DOHH2 (cell line): ENCODE data around the gene ACYP2.

Experiments used
- H3F3A ChIP-seq: fragments of 200-600 bp; sonication (generic), shearing (Covaris generic); 2 replicates; pipeline ENCODE4 v1.6.0; 2016; ENCODE audit warnings: antibody characterized with exemption, mild to moderate bottlenecking; ENCODE audit not compliant: control insufficient read depth, insufficient read depth
- H3K27ac ChIP-seq: fragments of 200-600 bp; sonication (generic); 2 replicates; pipeline ENCODE4 v1.5.1; 2014; ENCODE audit warnings: low read depth, mild to moderate bottlenecking, low read length, moderate library complexity
- H3K27me3 ChIP-seq: fragments of 200-600 bp; sonication (generic); 2 replicates; pipeline ENCODE4 v1.6.1; 2014; ENCODE audit warnings: mild to moderate bottlenecking, low read length, mixed read lengths; ENCODE audit not compliant: control insufficient read depth
- H3K36me3 ChIP-seq: fragments of 200-600 bp; sonication (generic); 2 replicates; pipeline ENCODE4 v1.6.1; 2014; ENCODE audit warnings: mild to moderate bottlenecking, low read length, moderate library complexity, mixed read lengths; ENCODE audit not compliant: control insufficient read depth
- H3K4me1 ChIP-seq: fragments of 200-600 bp; sonication (generic); 2 replicates; pipeline ENCODE4 v1.6.1; 2014; ENCODE audit warnings: mild to moderate bottlenecking, low read length, mixed read lengths; ENCODE audit not compliant: control insufficient read depth
- H3K4me2 ChIP-seq: fragments of 200-600 bp; sonication (generic); 2 replicates; pipeline ENCODE4 v1.6.0; 2014; ENCODE audit warnings: mild to moderate bottlenecking, low read length, moderate library complexity
- H3K4me3 ChIP-seq: fragments of 200-600 bp; sonication (generic); 2 replicates; pipeline ENCODE4 v1.5.1; 2014; ENCODE audit warnings: mild to moderate bottlenecking, low read length, mixed read lengths
- H3K79me2 ChIP-seq: fragments of 200-600 bp; sonication (generic); 2 replicates; pipeline ENCODE4 v1.6.1; 2014; ENCODE audit warnings: mild to moderate bottlenecking, low read length, mixed read lengths; ENCODE audit not compliant: control insufficient read depth
- H3K9me2 ChIP-seq: fragments of 200-600 bp; sonication (generic); replicated peaks from 2 replicates; pipeline ENCODE4 v1.6.1; 2014; ENCODE audit warnings: mild to moderate bottlenecking, low read length, mixed read lengths; ENCODE audit not compliant: control insufficient read depth
- H3K9me3 ChIP-seq: fragments of 200-600 bp; sonication (generic); 2 replicates; pipeline ENCODE4 v1.6.1; 2014; ENCODE audit warnings: antibody characterized with exemption, low read length, mixed read lengths; ENCODE audit not compliant: control insufficient read depth, insufficient read depth
- H4K20me1 ChIP-seq: fragments of 200-600 bp; sonication (generic); 2 replicates; pipeline ENCODE4 v1.6.0; 2014; ENCODE audit warnings: low read depth, mild to moderate bottlenecking, antibody characterized with exemption, low read length, moderate library complexity; ENCODE audit not compliant: control insufficient read depth, insufficient read depth
- EZH2phosphoT487 ChIP-seq: fragments of 200-600 bp; sonication (generic); IDR thresholded peaks from 2 replicates; pipeline ENCODE4 v1.6.1; 2017; ENCODE audit warnings: borderline replicate concordance, mild to moderate bottlenecking, antibody characterized with exemption, low read length, moderate library complexity, mixed read lengths
- TF ChIP-seq, protein P1 (sequence below): fragments of 200-600 bp; sonication (generic); IDR thresholded peaks from one replicate; pipeline ENCODE4 v1.5.1; 2014; ENCODE audit warnings: antibody characterized with exemption, mild to moderate bottlenecking, low read depth, low read length; ENCODE audit not compliant: poor library complexity, severe bottlenecking

The ACYP2 gene

GRCh38 chr2:54097124-54097523 lies 18.3 kb upstream of the ACYP2 start:
- Histone ChIP-seq H3K36me3 (peaks cover 8% of the 10 kb centered on the region), H3K9me3 (no peaks in the 10 kb centered on the region), H3K79me2 (no peaks in the 10 kb centered on the region), H4K20me1 (no peaks in the 10 kb centered on the region), H3K4me3 (peak overlapping the region; percentile 64), H3K27me3 (no peaks in the 10 kb centered on the region), H3K9me2 (no peaks in the 10 kb centered on the region), H3K4me1 (peaks cover 79% of the 10 kb centered on the region), H3K4me2 (peak overlapping the region; percentile 85), H3F3A (peaks cover 54% of the 10 kb centered on the region), H3K27ac (peak overlapping the region; percentile 94)
- TF ChIP-seq, protein P1, sequence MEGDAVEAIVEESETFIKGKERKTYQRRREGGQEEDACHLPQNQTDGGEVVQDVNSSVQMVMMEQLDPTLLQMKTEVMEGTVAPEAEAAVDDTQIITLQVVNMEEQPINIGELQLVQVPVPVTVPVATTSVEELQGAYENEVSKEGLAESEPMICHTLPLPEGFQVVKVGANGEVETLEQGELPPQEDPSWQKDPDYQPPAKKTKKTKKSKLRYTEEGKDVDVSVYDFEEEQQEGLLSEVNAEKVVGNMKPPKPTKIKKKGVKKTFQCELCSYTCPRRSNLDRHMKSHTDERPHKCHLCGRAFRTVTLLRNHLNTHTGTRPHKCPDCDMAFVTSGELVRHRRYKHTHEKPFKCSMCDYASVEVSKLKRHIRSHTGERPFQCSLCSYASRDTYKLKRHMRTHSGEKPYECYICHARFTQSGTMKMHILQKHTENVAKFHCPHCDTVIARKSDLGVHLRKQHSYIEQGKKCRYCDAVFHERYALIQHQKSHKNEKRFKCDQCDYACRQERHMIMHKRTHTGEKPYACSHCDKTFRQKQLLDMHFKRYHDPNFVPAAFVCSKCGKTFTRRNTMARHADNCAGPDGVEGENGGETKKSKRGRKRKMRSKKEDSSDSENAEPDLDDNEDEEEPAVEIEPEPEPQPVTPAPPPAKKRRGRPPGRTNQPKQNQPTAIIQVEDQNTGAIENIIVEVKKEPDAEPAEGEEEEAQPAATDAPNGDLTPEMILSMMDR = no peak
- no peak for TF ChIP-seq EZH2phosphoT487

- Histone ChIP-seq H3K36me3 (peaks cover 8% of the 10 kb centered on the region), H3K9me3 (no peaks in the 10 kb centered on the region), H3K79me2 (no peaks in the 10 kb centered on the region), H3K27me3 (no peaks in the 10 kb centered on the region), H3K9me2 (no peaks in the 10 kb centered on the region), H4K20me1 (no peaks in the 10 kb centered on the region), H3K4me3 (peak overlapping the region; percentile 64), H3K4me2 (peak overlapping the region; percentile 85), H3K4me1 (peaks cover 79% of the 10 kb centered on the region), H3K27ac (peak overlapping the region; percentile 94), H3F3A (peaks cover 43% of the 10 kb centered on the region)
- TF ChIP-seq EZH2phosphoT487 = no peak
- TF ChIP-seq, protein P1 = no peak
Observed at GRCh38 chr2:54099370-54099769, 16.0 kb upstream of the ACYP2 start.

DNA sequence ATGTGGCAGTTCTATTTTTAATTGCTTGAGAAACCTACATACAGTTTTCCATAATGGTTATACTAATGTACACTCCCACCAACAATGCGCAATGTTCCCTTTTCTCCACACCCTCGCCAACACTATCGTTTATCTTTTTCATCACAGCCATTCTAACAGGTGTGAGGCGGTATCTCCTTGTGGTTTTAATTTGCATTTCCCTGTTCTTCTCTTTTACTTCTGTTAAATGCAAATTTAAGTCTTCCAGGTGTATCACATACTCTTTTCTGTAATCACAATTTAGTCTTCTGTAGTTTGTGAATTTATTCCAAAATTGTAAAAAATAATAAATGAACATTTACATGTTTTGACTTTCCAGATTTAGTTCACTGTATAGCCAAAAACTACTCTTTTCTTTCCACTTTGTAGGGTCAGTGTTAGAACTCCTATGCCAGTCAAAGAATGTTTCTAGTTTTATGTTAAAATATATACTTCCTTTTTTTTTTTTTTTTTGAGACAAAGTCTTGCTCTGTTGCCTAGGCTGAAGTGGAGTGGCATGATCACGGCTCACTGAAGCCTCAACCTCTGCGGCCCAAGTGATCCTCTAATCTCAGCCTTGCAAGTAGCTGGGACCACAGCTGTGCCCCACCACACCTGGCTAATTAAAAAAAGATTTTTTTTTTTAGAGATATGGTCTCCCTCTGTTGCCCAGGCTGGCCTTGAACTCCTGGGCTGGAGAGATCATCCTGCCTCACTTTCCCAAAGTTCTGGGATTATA lies 15.4 kb upstream of the ACYP2 start:
- Histone ChIP-seq H3K4me3 (peak overlapping the region; percentile 64), H4K20me1 (no peaks in the 10 kb centered on the region), H3K4me1 (peaks cover 83% of the 10 kb centered on the region), H3K27ac (peak overlapping the region; percentile 94), H3K79me2 (no peaks in the 10 kb centered on the region), H3K27me3 (no peaks in the 10 kb centered on the region), H3F3A (peaks cover 43% of the 10 kb centered on the region), H3K9me3 (no peaks in the 10 kb centered on the region), H3K36me3 (peaks cover 8% of the 10 kb centered on the region), H3K9me2 (no peaks in the 10 kb centered on the region), H3K4me2 (peak overlapping the region; percentile 85)
- TF ChIP-seq EZH2phosphoT487 = no peak

DNA sequence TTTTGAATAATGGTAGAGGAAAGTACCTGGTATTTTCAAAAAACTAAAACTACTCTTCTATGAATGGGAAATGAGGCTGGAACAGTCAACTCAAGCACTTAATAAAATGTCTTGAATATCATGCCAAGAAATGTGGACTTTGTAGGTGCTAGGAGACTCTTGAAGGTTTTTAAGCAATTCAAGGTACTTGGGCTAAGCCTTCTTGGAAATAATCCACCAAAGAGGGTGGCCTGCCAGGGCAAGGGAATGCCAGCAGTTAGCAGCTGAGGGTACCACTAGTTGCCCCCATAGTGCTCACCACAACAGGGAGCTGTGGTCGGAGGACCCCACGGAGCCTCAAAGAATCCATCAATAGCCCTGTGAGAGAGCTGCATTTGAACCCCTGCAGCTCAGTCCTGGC lies 14.6 kb upstream of the ACYP2 start:
- Histone ChIP-seq H3K79me2 (no peaks in the 10 kb centered on the region), H3F3A (peaks cover 43% of the 10 kb centered on the region), H3K4me3 (peak overlapping the region; percentile 57), H3K27ac (peak overlapping the region; percentile 94), H3K27me3 (no peaks in the 10 kb centered on the region), H4K20me1 (no peaks in the 10 kb centered on the region), H3K4me2 (peak overlapping the region; percentile 85), H3K9me3 (no peaks in the 10 kb centered on the region), H3K36me3 (peaks cover 8% of the 10 kb centered on the region), H3K4me1 (peaks cover 90% of the 10 kb centered on the region), H3K9me2 (no peaks in the 10 kb centered on the region)
- no peak for TF ChIP-seq EZH2phosphoT487
- TF ChIP-seq, protein P1 = no peak
